ENCODE results near the gene STX18.

DNA sequence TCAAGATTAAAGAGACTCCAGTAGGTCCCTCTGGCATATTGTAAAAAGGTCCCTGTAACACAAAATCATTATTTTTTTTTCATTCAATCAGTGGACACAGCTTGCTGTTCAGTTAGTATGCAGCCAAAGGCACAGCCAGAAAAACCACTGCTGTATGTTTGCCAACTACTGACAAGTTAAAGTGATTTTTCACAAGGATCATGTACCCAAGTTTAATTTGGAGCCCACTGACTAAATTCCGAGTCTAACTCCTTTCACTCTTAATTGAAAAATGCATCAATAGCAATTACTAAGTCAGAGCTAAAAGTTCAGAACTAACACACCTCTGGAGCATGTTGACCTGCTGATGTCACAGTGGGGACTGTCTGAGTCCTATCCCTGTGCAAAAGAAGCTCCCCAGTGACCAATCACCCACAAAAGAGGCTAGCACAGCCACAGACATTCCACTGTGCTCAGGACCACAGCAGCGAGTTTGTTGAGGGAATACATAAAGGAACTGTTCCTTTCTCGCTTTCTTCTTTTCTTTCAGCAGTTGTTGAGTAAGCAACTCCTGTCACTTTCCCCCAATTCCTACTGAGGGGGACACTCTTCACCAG is 60.4 kb downstream of the STX18 start:
- TF ChIP-seq POLR2A (IDR thresholded peaks at IDR 0.05) (no peak), POLR2AphosphoS5 (IDR thresholded peaks at IDR 0.05) (no peak)
- TF ChIP-seq, protein P1, sequence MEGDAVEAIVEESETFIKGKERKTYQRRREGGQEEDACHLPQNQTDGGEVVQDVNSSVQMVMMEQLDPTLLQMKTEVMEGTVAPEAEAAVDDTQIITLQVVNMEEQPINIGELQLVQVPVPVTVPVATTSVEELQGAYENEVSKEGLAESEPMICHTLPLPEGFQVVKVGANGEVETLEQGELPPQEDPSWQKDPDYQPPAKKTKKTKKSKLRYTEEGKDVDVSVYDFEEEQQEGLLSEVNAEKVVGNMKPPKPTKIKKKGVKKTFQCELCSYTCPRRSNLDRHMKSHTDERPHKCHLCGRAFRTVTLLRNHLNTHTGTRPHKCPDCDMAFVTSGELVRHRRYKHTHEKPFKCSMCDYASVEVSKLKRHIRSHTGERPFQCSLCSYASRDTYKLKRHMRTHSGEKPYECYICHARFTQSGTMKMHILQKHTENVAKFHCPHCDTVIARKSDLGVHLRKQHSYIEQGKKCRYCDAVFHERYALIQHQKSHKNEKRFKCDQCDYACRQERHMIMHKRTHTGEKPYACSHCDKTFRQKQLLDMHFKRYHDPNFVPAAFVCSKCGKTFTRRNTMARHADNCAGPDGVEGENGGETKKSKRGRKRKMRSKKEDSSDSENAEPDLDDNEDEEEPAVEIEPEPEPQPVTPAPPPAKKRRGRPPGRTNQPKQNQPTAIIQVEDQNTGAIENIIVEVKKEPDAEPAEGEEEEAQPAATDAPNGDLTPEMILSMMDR (IDR thresholded peaks at IDR 0.05): no peak
